ENCODE results near the gene XKR7. TPM values are rescaled to one million over a fixed set of nuclear protein-coding genes. Genes with fewer than 3 reads are reported as not detected.

XKR7 gene
- total and polyA plus RNA-seq, 10 of the 15 experiments (the other 5 are each of a cell fraction or from before 2014, with no cell fraction given) = not detected

- H3K4me2 ChIP-seq (ENCODE audit: control insufficient read depth, insufficient read depth) = no peak overlapping the region
- no peak for DNase-seq (ENCODE audit: low read depth, low spot score)
- no peak overlapping the region for H3K9ac ChIP-seq (ENCODE audit: control insufficient read depth, insufficient read depth, low read length)
- 41% methylated on average over 2 of the region's 2 CpGs for WGBS (ENCODE audit: insufficient coverage, insufficient replicate concordance, low lambda C conversion rate, missing lambda C conversion rate)
- no peaks in the 10 kb centered on the region for H3K36me3 ChIP-seq (ENCODE audit: control insufficient read depth in 2 of 2, insufficient read depth in 2 of 2, low read length in 1 of 2)
- no peak overlapping the region for H2AFZ ChIP-seq (ENCODE audit: control insufficient read depth, low read depth, low read length)
- no peak overlapping the region for H3K4me3 ChIP-seq
- ChIA-PET CTCF (interaction anchor here (1.3 kb wide), 1 partner anchor 159 kb away, joined by 3 read pairs; no protein-coding TSS in a partner anchor), SMC1A (ENCODE audit: uncharacterized antibody, unreplicated experiment) (no interaction called here), POLR2A (interaction anchor here (0.6 to 1.2 kb wide), 2 partner anchors 17 to 38 kb away, joined by 4 read pairs; no protein-coding TSS in a partner anchor), RAD21 (ENCODE audit: unreplicated experiment) (no interaction called here)
- no peaks in the 10 kb centered on the region for H3K4me1 ChIP-seq (ENCODE audit: control insufficient read depth, insufficient read depth, low read length)
- in situ Hi-C loops (cut with MboI) = no loop called here
- TF ChIP-seq, protein P1, sequence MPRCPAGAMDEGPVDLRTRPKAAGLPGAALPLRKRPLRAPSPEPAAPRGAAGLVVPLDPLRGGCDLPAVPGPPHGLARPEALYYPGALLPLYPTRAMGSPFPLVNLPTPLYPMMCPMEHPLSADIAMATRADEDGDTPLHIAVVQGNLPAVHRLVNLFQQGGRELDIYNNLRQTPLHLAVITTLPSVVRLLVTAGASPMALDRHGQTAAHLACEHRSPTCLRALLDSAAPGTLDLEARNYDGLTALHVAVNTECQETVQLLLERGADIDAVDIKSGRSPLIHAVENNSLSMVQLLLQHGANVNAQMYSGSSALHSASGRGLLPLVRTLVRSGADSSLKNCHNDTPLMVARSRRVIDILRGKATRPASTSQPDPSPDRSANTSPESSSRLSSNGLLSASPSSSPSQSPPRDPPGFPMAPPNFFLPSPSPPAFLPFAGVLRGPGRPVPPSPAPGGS (IDR thresholded peaks at IDR 0.05; ENCODE audit: borderline replicate concordance, insufficient read depth, low read depth, low read length, poor library complexity, severe bottlenecking) = no peak
- TF ChIP-seq ZBTB4 (CRISPR knock-in tag; IDR thresholded peaks at IDR 0.05) (no peak), EZH2 (IDR thresholded peaks at IDR 0.05; ENCODE audit: borderline replicate concordance, control insufficient read depth, low read depth, low read length) (no peak), RFX5 (IDR thresholded peaks at IDR 0.05; ENCODE audit: low read depth, low read length) (no peak)
- no peak for ATAC-seq
- no peaks in the 10 kb centered on the region for H3K9me3 ChIP-seq (replicated peaks; ENCODE audit: control insufficient read depth, insufficient read depth, low read length)
- no peak overlapping the region for H3K27ac ChIP-seq (ENCODE audit: control insufficient read depth, insufficient read depth)
- FAIRE-seq = no peak
- intact Hi-C loops (cut with micrococcal nuclease; ENCODE audit: unreplicated experiment) = no loop called here
- no peaks in the 10 kb centered on the region for H3K27me3 ChIP-seq (replicated peaks in 1 of 2; ENCODE audit: control insufficient read depth in 2 of 2, insufficient read depth in 2 of 2, low read length in 1 of 2)
- H3K79me2 ChIP-seq (ENCODE audit: control insufficient read depth, insufficient read depth, low read length) = no peaks in the 10 kb centered on the region
- H4K20me1 ChIP-seq (ENCODE audit: control insufficient read depth, insufficient read depth) = no peaks in the 10 kb centered on the region
- no TSS peak for BruUV-seq (replicated peaks)
Measured at GRCh38 chr20:31981784-31982183, 13.8 kb downstream of the XKR7 start.

Data from GM12878 (cell line).